ENCODE results near the gene IRF2BP2. TPM values are rescaled to one million over a fixed set of nuclear protein-coding genes. Genes with fewer than 3 reads are reported as not detected.

IRF2BP2 gene
- total and polyA plus RNA-seq, 2 of the 13 experiments (the other 11 are each of a cell fraction or from before 2014, with no cell fraction given): 140 to 147 TPM

- no peak for TF ChIP-seq PRDM10 (CRISPR knock-in tag; IDR thresholded peaks at IDR 0.05; ENCODE audit: low read depth)
- TF ChIP-seq U2AF2 (IDR thresholded peaks at IDR 0.05; ENCODE audit: low read depth, low read length): no peak
- TF ChIP-seq ZNF746 (CRISPR knock-in tag; IDR thresholded peaks at IDR 0.05): no peak
- TF ChIP-seq BHLHE40 (IDR thresholded peaks at IDR 0.05; ENCODE audit: low read length): no peak
- no peak for TF ChIP-seq STAT6 (CRISPR knock-in tag; IDR thresholded peaks at IDR 0.05; ENCODE audit: borderline replicate concordance)
- peak; percentile 62 for TF ChIP-seq SAP130 (CRISPR knock-in tag; IDR thresholded peaks at IDR 0.05; ENCODE audit: low read depth)
- TF ChIP-seq SUZ12 (IDR thresholded peaks at IDR 0.05; ENCODE audit: low read depth, low read length): no peak
- peak; percentile 84 for TF ChIP-seq HNF4G (IDR thresholded peaks at IDR 0.05; ENCODE audit: borderline replicate concordance, low read depth, low read length)
- TF ChIP-seq HNF4G (CRISPR knock-in tag; IDR thresholded peaks at IDR 0.05; ENCODE audit: borderline replicate concordance, low read depth): no peak; the same call in 1 of the 2 replicates
- TF ChIP-seq ZNF777 (CRISPR knock-in tag; IDR thresholded peaks at IDR 0.05): no peak
- no peak for TF ChIP-seq ZNF552 (CRISPR knock-in tag; IDR thresholded peaks at IDR 0.05; ENCODE audit: borderline replicate concordance)
- no peak for TF ChIP-seq AGO1 (IDR thresholded peaks at IDR 0.05; ENCODE audit: low read depth, low read length, poor library complexity, severe bottlenecking)
- TF ChIP-seq HMGA1 (CRISPR knock-in tag; conservative IDR thresholded peaks at IDR 0.05): no peak
- TF ChIP-seq ZNF367 (CRISPR knock-in tag; IDR thresholded peaks at IDR 0.05; ENCODE audit: borderline replicate concordance): 0 out of 2 replicates have a peak, but pooled peaks have one; percentile 40
- no peak for TF ChIP-seq NFYC (CRISPR knock-in tag; IDR thresholded peaks at IDR 0.05)
- no peak for TF ChIP-seq CHD4 (IDR thresholded peaks at IDR 0.05; ENCODE audit: borderline replicate concordance, low read length)
- peak; percentile 99 for TF ChIP-seq MED1 (CRISPR knock-in tag; IDR thresholded peaks at IDR 0.05)
- no peak for TF ChIP-seq MAFK (conservative IDR thresholded peaks at IDR 0.05 in 1 of 2, IDR thresholded peaks at IDR 0.05 in 1 of 2; ENCODE audit: low read length in 2 of 2)
- TF ChIP-seq TSC22D2 (CRISPR knock-in tag; IDR thresholded peaks at IDR 0.05; ENCODE audit: borderline replicate concordance): no peak
- no peak for TF ChIP-seq LRRFIP1 (CRISPR knock-in tag; conservative IDR thresholded peaks at IDR 0.05)
- no peak for TF ChIP-seq NPAS2 (CRISPR knock-in tag; IDR thresholded peaks at IDR 0.05; ENCODE audit: borderline replicate concordance)
- TF ChIP-seq ZNF296 (CRISPR knock-in tag; conservative IDR thresholded peaks at IDR 0.05): no peak
- TF ChIP-seq ZSCAN9 (CRISPR knock-in tag; IDR thresholded peaks at IDR 0.05; ENCODE audit: borderline replicate concordance): peak; percentile 81; the same call in 1 of the 2 replicates
These were observed 9.8 kb upstream of the IRF2BP2 start (continued) for GRCh38 chr1:234619794-234620247.

All from HepG2 (cell line).